Mesenchymal stem cell (in vitro differentiated cells and primary cell): Measurements from ENCODE around the gene PVALB.

Experiments
- DNase-seq: peaks from one replicate; pipeline ENCODE4 v3.0.0-alpha.2; 2013
- H2AFZ ChIP-seq: one replicate; pipeline ENCODE4 v1.6.1; 2013; ENCODE audit warnings: low read depth, mild to moderate bottlenecking, control low read depth, inconsistent platforms, low read length, moderate library complexity
- H2AK5ac ChIP-seq: 2 replicates; pipeline ENCODE4 v1.6.1; 2013; ENCODE audit warnings: low read length, moderate library complexity, mild to moderate bottlenecking, inconsistent platforms; ENCODE audit not compliant: severe bottlenecking
- H2BK120ac ChIP-seq: one replicate; pipeline ENCODE4 v1.6.1; 2013; ENCODE audit warnings: low read depth, mild to moderate bottlenecking, inconsistent platforms, low read length, moderate library complexity
- H2BK12ac ChIP-seq, 2 experiments: one replicate each; pipeline ENCODE4 v1.6.1; 2013; ENCODE audit warnings: inconsistent platforms in 2 of 2, low read length in 2 of 2, mild to moderate bottlenecking in 2 of 2, moderate library complexity in 2 of 2, control low read depth in 1 of 2
- H2BK15ac ChIP-seq: one replicate; pipeline ENCODE4 v1.6.1; 2013; ENCODE audit warnings: mild to moderate bottlenecking, low read depth, inconsistent platforms; ENCODE audit not compliant: poor library complexity, severe bottlenecking
- H2BK5ac ChIP-seq: 2 replicates; pipeline ENCODE4 v1.6.1; 2013; ENCODE audit warnings: low read depth, mild to moderate bottlenecking, low read length, control low read depth, inconsistent platforms; ENCODE audit not compliant: poor library complexity, severe bottlenecking
- H3K14ac ChIP-seq, 2 experiments: one replicate each; pipeline ENCODE4 v1.6.1; 2013; ENCODE audit warnings: inconsistent platforms in 2 of 2, low read length in 2 of 2, control low read depth in 1 of 2, mild to moderate bottlenecking in 1 of 2, moderate library complexity in 1 of 2
- H3K18ac ChIP-seq, 2 experiments: one replicate each; pipeline ENCODE4 v1.6.1; 2013; ENCODE audit warnings: inconsistent platforms in 2 of 2, low read length in 2 of 2, control low read depth in 1 of 2, low read depth in 1 of 2, mild to moderate bottlenecking in 1 of 2
- H3K23ac ChIP-seq, 2 experiments: one replicate each; pipeline ENCODE4 v1.6.1; 2013; ENCODE audit warnings: inconsistent platforms in 2 of 2, low read length in 2 of 2, mild to moderate bottlenecking in 2 of 2, moderate library complexity in 2 of 2, control low read depth in 1 of 2
- H3K27ac ChIP-seq: 2 replicates; pipeline ENCODE4 v1.5.1; 2013; ENCODE audit warnings: mild to moderate bottlenecking, moderate library complexity, low read length, control low read depth, inconsistent platforms; ENCODE audit not compliant: poor library complexity, severe bottlenecking
- H3K27me3 ChIP-seq, 2 experiments: 2 replicates each; pipeline versions ENCODE4 v1.6.1 to v1.7.0; 2013; ENCODE audit warnings: low read length in 2 of 2, mild to moderate bottlenecking in 2 of 2, moderate library complexity in 2 of 2, control low read depth in 1 of 2, inconsistent platforms in 1 of 2; ENCODE audit not compliant: control insufficient read depth in 1 of 2, insufficient read depth in 1 of 2
- H3K36me3 ChIP-seq, 2 experiments: 2 replicates each; pipeline versions ENCODE4 v1.6.1 to v1.7.0; 2013; ENCODE audit warnings: low read length in 2 of 2, control low read depth in 1 of 2, inconsistent platforms in 1 of 2, low read depth in 1 of 2, mild to moderate bottlenecking in 1 of 2; ENCODE audit not compliant: insufficient read depth in 2 of 2, control insufficient read depth in 1 of 2
- H3K4ac ChIP-seq, 2 experiments: one replicate each; pipeline ENCODE4 v1.6.1; 2013; ENCODE audit warnings: inconsistent platforms in 2 of 2, low read length in 2 of 2, mild to moderate bottlenecking in 2 of 2, moderate library complexity in 2 of 2, control low read depth in 1 of 2, low read depth in 1 of 2
- H3K4me1 ChIP-seq: 2 replicates; pipeline ENCODE4 v1.6.1; 2013; ENCODE audit warnings: low read depth, low read length, control low read depth; ENCODE audit not compliant: control insufficient read depth, insufficient read depth
- H3K4me2 ChIP-seq: 2 replicates; pipeline ENCODE4 v1.6.1; 2013; ENCODE audit warnings: low read length, mild to moderate bottlenecking, inconsistent platforms; ENCODE audit not compliant: poor library complexity, severe bottlenecking
- H3K4me3 ChIP-seq, 2 experiments: 2 replicates each; pipeline versions ENCODE4 v1.5.1 to v1.7.0; 2013; ENCODE audit warnings: low read length in 2 of 2, mild to moderate bottlenecking in 2 of 2, control low read depth in 1 of 2, low read depth in 1 of 2; ENCODE audit not compliant: insufficient read depth in 1 of 2
- H3K79me1 ChIP-seq: replicated peaks from 2 replicates; pipeline ENCODE4 v1.6.1; 2013; ENCODE audit warnings: mild to moderate bottlenecking, control low read depth, low read length, inconsistent platforms; ENCODE audit not compliant: poor library complexity, severe bottlenecking
- H3K9ac ChIP-seq: 2 replicates; pipeline ENCODE4 v1.7.0; 2013; ENCODE audit warnings: mild to moderate bottlenecking, low read length, moderate library complexity
- H3K9me3 ChIP-seq: 2 replicates; pipeline ENCODE4 v1.7.0; 2013; ENCODE audit warnings: mild to moderate bottlenecking, low read length; ENCODE audit not compliant: control insufficient read depth
- H4K8ac ChIP-seq: one replicate; pipeline ENCODE4 v1.6.1; 2013; ENCODE audit warnings: inconsistent platforms, mild to moderate bottlenecking, low read length, moderate library complexity
- H4K91ac ChIP-seq: one replicate; pipeline ENCODE4 v1.6.1; 2013; ENCODE audit warnings: mild to moderate bottlenecking, low read length, inconsistent platforms
- WGBS: methylation state at CpG from one replicate; pipeline ENCODE4 v1.1.7; 2013; ENCODE audit warnings: mixed read lengths; 5-methylcytosine and 5-hydroxymethylcytosine counted together

Gene PVALB

GRCh38 chr22:36759481-36760159 lies 57.2 kb downstream of the PVALB start:
- no peak overlapping the region for H2AK5ac ChIP-seq
- H3K4ac ChIP-seq = no peak overlapping the region
- H4K91ac ChIP-seq = no peak overlapping the region
- 89% methylated on average over 19 of the region's 19 CpGs for WGBS
- H3K27me3 ChIP-seq = peaks cover 12 to 21% of the 10 kb centered on the region in 2 experiments
- H3K4me3 ChIP-seq = no peak overlapping the region
- H2BK15ac ChIP-seq = no peak overlapping the region
- H3K9ac ChIP-seq = no peak overlapping the region
- no peak overlapping the region for H3K4me2 ChIP-seq
- no peak overlapping the region for H2AFZ ChIP-seq
- no peak overlapping the region for H3K23ac ChIP-seq
- H3K36me3 ChIP-seq = peaks cover 23 to 29% of the 10 kb centered on the region in 2 experiments
- H3K79me1 ChIP-seq = no peaks in the 10 kb centered on the region
- DNase-seq = no peak
- no peak overlapping the region for H2BK5ac ChIP-seq
- no peak overlapping the region for H3K18ac ChIP-seq
- H3K9me3 ChIP-seq = no peaks in the 10 kb centered on the region
- H2BK120ac ChIP-seq = no peak overlapping the region
- no peak overlapping the region for H3K27ac ChIP-seq
- H4K8ac ChIP-seq = no peak overlapping the region
- H3K4me1 ChIP-seq = no peaks in the 10 kb centered on the region
- H3K14ac ChIP-seq = no peak overlapping the region
- no peak overlapping the region for H2BK12ac ChIP-seq

DNA sequence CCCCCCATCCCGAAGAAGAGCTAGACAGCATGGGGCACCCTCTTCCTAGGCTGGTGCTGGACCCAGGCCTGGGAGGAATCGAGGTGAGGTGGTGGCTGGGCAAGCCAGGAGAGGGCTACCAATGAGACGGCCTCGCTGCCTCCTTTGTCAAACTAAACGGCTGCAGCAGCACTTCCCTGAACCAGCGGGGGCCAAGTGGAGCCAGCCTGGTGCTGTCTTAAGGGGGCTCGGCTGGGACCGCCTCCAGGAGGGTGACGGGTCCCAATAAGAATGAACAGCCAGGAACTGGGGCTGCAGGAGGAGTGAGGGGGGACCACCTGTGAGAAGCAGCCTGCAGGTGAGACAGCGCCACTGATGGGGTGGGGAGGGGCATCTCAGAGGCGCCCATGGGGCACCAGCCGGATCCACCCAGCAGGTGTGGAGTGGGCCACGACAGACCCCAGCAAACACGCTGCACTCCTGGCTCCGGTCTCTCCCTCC lies 58.0 kb downstream of the PVALB start:
- no peak overlapping the region for H3K4ac ChIP-seq
- H2BK15ac ChIP-seq = no peak overlapping the region
- no peak overlapping the region for H2BK120ac ChIP-seq
- H3K4me3 ChIP-seq = no peak overlapping the region
- no peak overlapping the region for H3K14ac ChIP-seq
- H3K4me2 ChIP-seq = no peak overlapping the region
- no peak overlapping the region for H2AK5ac ChIP-seq
- no peak overlapping the region for H2AFZ ChIP-seq
- H3K27ac ChIP-seq = no peak overlapping the region
- H3K9me3 ChIP-seq = no peaks in the 10 kb centered on the region
- H3K36me3 ChIP-seq = peaks cover 19 to 26% of the 10 kb centered on the region in 2 experiments
- no peak overlapping the region for H4K8ac ChIP-seq
- no peak overlapping the region for H2BK12ac ChIP-seq
- no peak for DNase-seq
- H4K91ac ChIP-seq = no peak overlapping the region
- H3K23ac ChIP-seq = no peak overlapping the region
- H3K4me1 ChIP-seq = no peaks in the 10 kb centered on the region
- H3K9ac ChIP-seq = no peak overlapping the region
- H2BK5ac ChIP-seq = no peak overlapping the region
- no peaks in the 10 kb centered on the region for H3K79me1 ChIP-seq
- peaks cover 19 to 29% of the 10 kb centered on the region in 2 experiments for H3K27me3 ChIP-seq
- no peak overlapping the region for H3K18ac ChIP-seq
- WGBS = 83% methylated on average over 15 of the region's 15 CpGs

DNA sequence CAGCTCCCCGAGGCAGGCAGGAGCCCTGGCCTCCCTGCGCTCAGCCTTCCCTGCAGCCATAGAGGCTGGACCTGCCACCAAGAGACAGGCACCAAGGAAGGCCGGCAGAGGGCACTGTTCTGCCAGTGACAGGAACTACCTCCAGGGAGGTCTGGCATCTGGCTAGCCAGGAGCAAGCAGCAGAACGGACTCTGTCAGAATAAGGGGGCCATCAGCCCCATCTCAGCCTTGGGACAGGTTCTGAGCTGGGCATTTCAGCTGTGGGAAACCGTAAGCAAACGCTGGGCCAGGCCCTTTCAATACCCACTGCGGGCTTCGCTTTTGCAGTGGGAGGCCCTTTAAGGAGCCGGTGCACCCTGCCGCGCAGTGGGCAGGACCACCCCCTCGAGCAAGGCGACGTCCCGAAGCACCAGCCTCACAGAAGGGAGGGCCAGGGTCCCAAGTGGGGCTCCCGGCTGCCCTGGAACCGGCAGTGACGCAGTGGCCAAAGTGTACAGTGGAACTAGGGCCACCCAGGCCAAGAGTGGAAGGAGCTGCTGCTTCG lies 59.1 kb downstream of the PVALB start:
- 66% methylated on average over 15 of the region's 19 CpGs for WGBS

GRCh38 chr22:36756746-36757655 lies 59.8 kb downstream of the PVALB start:
- Histone ChIP-seq H2BK5ac (no peak overlapping the region), H2AFZ (no peak overlapping the region), H3K4ac (no peak overlapping the region), H3K23ac (no peak overlapping the region), H2BK12ac (no peak overlapping the region), H3K4me1 (no peaks in the 10 kb centered on the region), H3K9me3 (no peaks in the 10 kb centered on the region), H3K4me2 (no peak overlapping the region), H2AK5ac (no peak overlapping the region), H3K27ac (no peak overlapping the region), H3K36me3 (peaks cover 5 to 11% of the 10 kb centered on the region in 2 experiments), H3K18ac (no peak overlapping the region), H4K91ac (no peak overlapping the region), H3K14ac (no peak overlapping the region), H3K4me3 (no peak overlapping the region), H2BK120ac (no peak overlapping the region), H4K8ac (no peak overlapping the region), H3K9ac (no peak overlapping the region), H2BK15ac (no peak overlapping the region), H3K79me1 (no peaks in the 10 kb centered on the region), H3K27me3 (peaks cover 32 to 47% of the 10 kb centered on the region in 2 experiments)
- no peak for DNase-seq
- WGBS = 80% methylated on average over 26 of the region's 28 CpGs

More for the DNA sequence above, 59.1 kb downstream of the PVALB start:
- Histone ChIP-seq H3K4me1 (no peaks in the 10 kb centered on the region), H2BK120ac (no peak overlapping the region), H3K9ac (no peak overlapping the region), H3K79me1 (no peaks in the 10 kb centered on the region), H4K8ac (no peak overlapping the region), H3K36me3 (peaks cover 10 to 18% of the 10 kb centered on the region in 2 experiments), H3K27me3 (peaks cover 28 to 40% of the 10 kb centered on the region in 2 experiments), H3K9me3 (no peaks in the 10 kb centered on the region), H4K91ac (no peak overlapping the region), H3K4me2 (no peak overlapping the region), H2BK15ac (no peak overlapping the region), H3K4ac (no peak overlapping the region), H3K14ac (no peak overlapping the region), H2BK5ac (no peak overlapping the region), H3K4me3 (no peak overlapping the region), H2AK5ac (no peak overlapping the region), H3K27ac (no peak overlapping the region), H3K18ac (no peak overlapping the region), H2AFZ (no peak overlapping the region), H3K23ac (no peak overlapping the region), H2BK12ac (no peak overlapping the region)
- DNase-seq = peak; percentile 69
